GM12872 (cell line): Measurements from ENCODE around the gene KCNK17.

Experiments used
- TF ChIP-seq, protein P1 (sequence below): IDR thresholded peaks from 3 replicates; pipeline ENCODE4 v1.5.1; 2011; ENCODE audit warnings: low read depth, mild to moderate bottlenecking, low read length, moderate library complexity; ENCODE audit not compliant: insufficient read depth

The KCNK17 gene

DNA sequence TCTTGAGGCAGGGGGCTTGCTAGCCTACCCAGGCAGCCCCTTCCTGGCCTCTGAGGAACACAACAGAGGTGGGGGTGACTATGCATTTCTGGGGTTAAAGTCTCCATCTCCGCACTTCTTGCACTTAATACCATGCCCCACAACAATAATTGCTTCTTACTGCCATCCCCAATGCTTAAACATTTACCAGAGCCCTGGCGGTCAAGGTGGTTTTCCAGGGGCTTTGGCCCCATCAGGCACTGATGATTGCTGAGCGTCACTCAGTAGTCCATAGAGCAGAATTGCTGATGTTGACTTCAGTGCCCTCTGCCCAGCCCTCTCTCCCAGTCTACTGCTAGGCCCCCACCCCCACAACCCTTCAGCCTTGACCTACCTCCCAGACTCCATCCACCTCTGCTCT lies 52.5 kb downstream of the KCNK17 start:
- TF ChIP-seq, protein P1, sequence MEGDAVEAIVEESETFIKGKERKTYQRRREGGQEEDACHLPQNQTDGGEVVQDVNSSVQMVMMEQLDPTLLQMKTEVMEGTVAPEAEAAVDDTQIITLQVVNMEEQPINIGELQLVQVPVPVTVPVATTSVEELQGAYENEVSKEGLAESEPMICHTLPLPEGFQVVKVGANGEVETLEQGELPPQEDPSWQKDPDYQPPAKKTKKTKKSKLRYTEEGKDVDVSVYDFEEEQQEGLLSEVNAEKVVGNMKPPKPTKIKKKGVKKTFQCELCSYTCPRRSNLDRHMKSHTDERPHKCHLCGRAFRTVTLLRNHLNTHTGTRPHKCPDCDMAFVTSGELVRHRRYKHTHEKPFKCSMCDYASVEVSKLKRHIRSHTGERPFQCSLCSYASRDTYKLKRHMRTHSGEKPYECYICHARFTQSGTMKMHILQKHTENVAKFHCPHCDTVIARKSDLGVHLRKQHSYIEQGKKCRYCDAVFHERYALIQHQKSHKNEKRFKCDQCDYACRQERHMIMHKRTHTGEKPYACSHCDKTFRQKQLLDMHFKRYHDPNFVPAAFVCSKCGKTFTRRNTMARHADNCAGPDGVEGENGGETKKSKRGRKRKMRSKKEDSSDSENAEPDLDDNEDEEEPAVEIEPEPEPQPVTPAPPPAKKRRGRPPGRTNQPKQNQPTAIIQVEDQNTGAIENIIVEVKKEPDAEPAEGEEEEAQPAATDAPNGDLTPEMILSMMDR, result no peak

DNA sequence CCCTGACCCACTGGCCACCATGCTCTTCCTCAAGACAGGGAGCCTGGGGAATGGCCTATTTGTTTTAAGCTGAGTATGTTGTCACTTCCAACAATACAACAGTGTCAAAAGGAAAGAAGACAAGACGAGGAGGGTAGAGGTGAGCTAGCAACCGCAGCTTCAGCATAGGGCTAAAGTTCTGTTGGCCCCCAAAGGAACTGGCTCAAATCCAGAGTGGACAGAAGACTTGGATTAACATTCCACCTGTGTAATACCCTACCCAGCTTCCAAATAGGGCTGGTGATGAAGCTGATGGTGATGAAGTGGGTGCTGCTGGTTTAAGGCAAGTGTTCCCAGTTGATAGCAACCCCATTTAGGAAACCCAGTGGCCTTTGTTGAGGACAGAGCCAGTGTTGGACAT lies 53.3 kb downstream of the KCNK17 start:
- TF ChIP-seq, protein P1, result no peak

DNA sequence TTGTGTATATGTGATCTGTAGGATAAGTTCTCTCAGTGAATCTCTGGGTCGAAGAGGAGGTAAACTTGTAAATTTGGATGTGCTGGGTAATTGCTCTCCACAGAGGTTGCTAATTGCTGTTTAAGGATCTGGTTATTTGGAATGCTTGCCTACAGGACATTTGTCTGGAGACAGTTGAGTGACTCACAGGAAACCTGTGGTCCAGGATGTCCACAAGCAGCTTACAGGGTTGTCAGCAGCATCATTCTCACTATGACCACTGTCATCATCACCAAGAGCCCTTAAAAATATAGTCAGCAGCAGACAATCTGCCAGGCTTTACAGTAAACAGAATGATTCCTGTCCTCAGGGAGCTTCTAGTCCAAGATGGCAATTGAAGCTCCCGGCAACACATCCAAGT lies 53.8 kb downstream of the KCNK17 start:
- TF ChIP-seq, protein P1, result no peak

DNA sequence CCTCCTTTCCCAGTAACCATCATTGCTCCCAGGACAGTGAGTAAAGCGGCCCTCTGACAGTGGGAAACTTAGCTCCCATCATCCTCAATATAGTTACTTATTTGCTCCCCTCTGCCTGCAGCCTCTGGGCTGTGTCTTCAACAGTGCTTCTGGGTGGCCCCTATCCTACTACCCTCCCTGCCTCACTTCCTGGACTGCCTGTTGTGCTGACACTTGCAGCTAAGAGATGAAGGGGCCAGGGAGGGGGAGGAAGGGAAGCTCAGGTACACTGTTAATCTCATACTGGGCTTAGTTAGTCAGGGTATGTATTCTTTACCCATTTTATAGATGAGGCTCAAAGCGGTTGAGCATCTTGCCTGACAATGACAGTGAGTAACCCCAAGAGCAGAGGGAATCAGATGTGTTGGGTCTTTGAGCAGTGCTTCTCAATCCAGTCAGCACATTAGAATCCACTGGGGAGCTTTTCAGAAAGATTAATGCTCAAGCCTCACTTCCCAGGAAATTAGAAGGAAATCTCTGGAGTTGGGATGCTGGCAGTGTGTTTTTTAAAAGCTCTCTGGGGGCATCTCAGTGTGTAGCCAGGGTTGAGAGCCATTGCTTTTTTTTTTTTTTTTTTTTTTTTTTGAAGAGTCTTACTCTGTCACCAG lies 57.8 kb downstream of the KCNK17 start:
- TF ChIP-seq, protein P1, result no peak

DNA sequence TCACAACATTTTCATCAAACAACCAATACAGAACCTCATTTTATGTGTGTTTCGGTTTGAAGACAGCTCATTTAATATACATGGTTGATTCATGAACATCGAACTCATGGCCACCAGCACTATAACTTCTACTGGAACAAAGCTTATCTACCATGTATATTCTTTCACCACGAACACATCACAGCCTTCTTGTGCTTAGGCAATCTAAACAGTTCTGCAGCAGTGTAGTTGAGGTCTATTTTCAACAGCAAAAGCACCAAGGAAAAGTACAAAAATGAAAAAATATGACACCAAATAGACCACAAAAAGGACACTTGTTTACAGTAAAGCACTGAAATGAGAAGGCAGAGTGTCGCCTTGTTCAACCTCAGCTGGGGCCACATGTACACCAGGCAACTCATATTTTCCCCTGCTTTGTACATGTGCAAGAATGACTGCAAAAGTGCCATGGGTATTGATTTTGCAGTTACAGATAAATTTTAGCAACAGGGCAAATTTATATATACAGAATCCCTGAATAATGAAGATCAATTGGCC lies 59.2 kb downstream of the KCNK17 start:
- TF ChIP-seq, protein P1, result no peak

DNA sequence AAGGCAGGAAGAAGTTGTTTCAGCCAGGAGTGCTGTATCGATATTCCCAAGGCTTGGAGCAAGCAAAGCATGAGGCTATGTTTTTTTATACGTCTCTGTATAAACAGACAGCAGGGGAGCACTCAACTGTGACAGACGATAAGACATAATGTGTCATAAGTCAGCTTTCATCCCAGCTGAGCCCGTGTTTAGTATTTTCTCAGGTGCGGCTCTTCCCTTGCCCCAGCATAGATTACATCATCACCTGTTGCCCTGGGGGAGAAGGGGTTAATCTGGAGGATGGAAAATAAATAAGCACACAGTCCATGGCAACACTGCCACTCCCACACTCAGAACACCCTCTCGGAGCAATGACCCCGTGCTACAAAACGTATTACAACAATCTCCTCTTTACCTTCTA lies 62.8 kb downstream of the KCNK17 start:
- TF ChIP-seq, protein P1, result no peak

DNA sequence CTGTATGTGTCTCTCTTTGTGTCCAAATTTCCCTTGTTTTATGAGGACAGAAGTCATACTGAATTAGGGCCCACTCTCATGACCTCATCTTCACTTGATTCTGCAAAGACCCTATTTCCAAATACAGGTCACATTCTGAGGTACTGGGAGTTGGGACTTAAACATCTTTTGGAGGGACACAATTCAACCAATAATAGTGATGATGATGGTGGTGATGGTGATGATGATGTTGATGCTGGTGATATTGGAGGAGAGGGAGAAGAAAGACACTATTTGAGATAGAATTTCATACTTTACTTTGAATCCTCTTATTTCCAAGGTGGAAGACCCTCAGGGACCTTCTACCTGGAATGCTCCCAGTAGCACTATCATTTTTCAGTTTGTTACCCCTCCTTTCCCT lies 63.7 kb downstream of the KCNK17 start:
- TF ChIP-seq, protein P1, result no peak
